GM21423 (cell line): ENCODE data around the gene TRAPPC11.
"Not testable (repeated sequence)": the region's sequence is repeated elsewhere in the genome, so short reads cannot be mapped to it uniquely, and the experiment has no call there.

Experiments used
- ATAC-seq: cut with Tn5 transposase; IDR thresholded peaks from one replicate; pipeline ENCODE4 v1.9.1; 2021; ENCODE audit warnings: mild to moderate bottlenecking, moderate library complexity; ENCODE audit not compliant: unreplicated experiment

The TRAPPC11 gene

GRCh38 chr4:183659029-183659871, at the start of gene TRAPPC11, which contains the start of gene RWDD4:
TSS of gene TRAPPC11 (plus strand) at chr4:183659293. CDS start at chr4:183663868, 4,575 bp downstream.
TSS of gene RWDD4 (minus strand) at chr4:183659185. CDS start at chr4:183658952, 233 bp downstream.
- peak; percentile 99 for ATAC-seq

- no peak for ATAC-seq
Observed at GRCh38 chr4:183610033-183610432, 49.1 kb upstream of the TRAPPC11 start.

- no peak for ATAC-seq
Observed at GRCh38 chr4:183610613-183611012, 48.5 kb upstream of the TRAPPC11 start.

GRCh38 chr4:183611210-183611830, 47.8 kb upstream of the TRAPPC11 start:
- no peak for ATAC-seq

- no peak for ATAC-seq
Observed at GRCh38 chr4:183612329-183613250, 46.5 kb upstream of the TRAPPC11 start.

GRCh38 chr4:183617075-183617474, 42.0 kb upstream of the TRAPPC11 start:
- no peak for ATAC-seq

- no peak for ATAC-seq
Observed at GRCh38 chr4:183618681-183619080, 40.4 kb upstream of the TRAPPC11 start.

- ATAC-seq, result no peak
Observed at GRCh38 chr4:183620421-183620820, 38.7 kb upstream of the TRAPPC11 start.

- no peak for ATAC-seq
Observed at GRCh38 chr4:183621875-183622274, 37.2 kb upstream of the TRAPPC11 start.

GRCh38 chr4:183624548-183624947, 34.5 kb upstream of the TRAPPC11 start:
- no peak for ATAC-seq

- ATAC-seq, result no peak
Observed at GRCh38 chr4:183626168-183626567, 32.9 kb upstream of the TRAPPC11 start.

GRCh38 chr4:183627286-183627685, 31.8 kb upstream of the TRAPPC11 start:
- not testable (repeated sequence) for ATAC-seq

- ATAC-seq, result no peak
Observed at GRCh38 chr4:183627979-183628588, 31.0 kb upstream of the TRAPPC11 start.

GRCh38 chr4:183631577-183632198, 27.4 kb upstream of the TRAPPC11 start:
- ATAC-seq, result no peak

GRCh38 chr4:183632689-183633088, 26.4 kb upstream of the TRAPPC11 start:
- ATAC-seq, result no peak

- no peak for ATAC-seq
Observed at GRCh38 chr4:183633476-183634400, 25.4 kb upstream of the TRAPPC11 start.

- ATAC-seq, result no peak
Observed at GRCh38 chr4:183635321-183635720, 23.8 kb upstream of the TRAPPC11 start.

- ATAC-seq, result no peak
Observed at GRCh38 chr4:183635741-183636140, 23.4 kb upstream of the TRAPPC11 start.

GRCh38 chr4:183636503-183636902, 22.6 kb upstream of the TRAPPC11 start:
- ATAC-seq, result no peak
